RCC 7860 (cell line): ENCODE measurements around the gene N4BP2L2.
A peak's percentile ranks its signal among the peaks of the same experiment; 100 is the strongest.
"Not testable (repeated sequence)": the region's sequence is repeated elsewhere in the genome, so short reads cannot be mapped to it uniquely, and the experiment has no call there.

ENCODE experiments used
- DNase-seq: peaks from one replicate; pipeline ENCODE4 v3.0.0-alpha.2; 2015; ENCODE audit warnings: low spot score
- FAIRE-seq: peaks from 2 replicates; lab custom pipeline; 2012; peaks lifted over from hg19 to GRCh38; lab: Jason Lieb, UNC

N4BP2L2 gene

DNA sequence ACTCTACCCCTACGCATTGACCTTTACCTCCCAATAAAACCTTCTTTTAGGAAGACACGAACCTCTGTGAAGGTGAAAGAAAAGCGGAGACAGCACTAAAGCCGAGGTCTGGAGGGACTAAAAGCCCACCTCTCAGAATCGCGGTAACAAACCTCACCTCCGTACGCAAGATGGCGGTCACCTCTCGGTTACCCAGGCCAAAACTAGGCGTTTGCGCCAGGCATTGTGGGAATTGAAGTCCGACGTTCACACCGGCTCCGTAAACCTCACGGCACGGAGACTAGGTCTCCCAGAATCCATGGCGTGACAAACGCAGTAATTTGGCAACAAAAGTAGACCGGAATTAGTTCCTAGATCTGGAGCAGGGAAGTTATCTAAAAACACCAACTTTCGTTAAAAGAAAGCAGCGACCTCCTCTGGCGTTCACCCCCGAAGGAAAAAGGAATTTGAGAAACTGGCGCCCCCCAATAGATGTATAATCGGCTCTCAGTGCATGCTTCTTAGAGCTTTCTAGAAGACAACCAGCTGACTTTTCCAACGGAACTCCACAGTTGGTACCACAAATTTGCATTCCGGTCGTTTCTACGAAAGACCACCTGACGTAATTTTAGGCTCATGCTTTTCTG, at the start of gene N4BP2L2:
TSS of gene N4BP2L2 (minus strand) at position 175 of the 626 bp plus-strand sequence. CDS start 1,768 bp downstream, outside the sequence.
- FAIRE-seq = peak; percentile 85
- DNase-seq = peak; percentile 85

DNA sequence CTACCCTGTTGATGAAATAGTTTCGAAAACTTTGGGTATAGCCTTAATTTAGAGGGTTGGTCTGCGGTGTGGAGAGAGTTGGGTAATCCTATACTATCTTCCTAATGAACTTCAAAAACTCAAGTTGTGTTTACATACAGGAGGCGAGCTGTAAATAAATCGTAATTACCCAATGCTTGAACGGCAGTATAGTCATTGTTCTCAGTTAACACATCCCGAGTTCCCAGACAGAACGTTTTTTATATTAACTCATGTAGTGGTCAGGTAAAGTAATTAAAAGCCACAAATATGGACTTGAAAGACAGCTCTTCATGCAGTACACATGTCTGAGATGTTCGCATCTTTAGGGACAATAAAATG, 49.2 kb upstream of the N4BP2L2 start:
- no peak for FAIRE-seq
- no peak for DNase-seq

DNA sequence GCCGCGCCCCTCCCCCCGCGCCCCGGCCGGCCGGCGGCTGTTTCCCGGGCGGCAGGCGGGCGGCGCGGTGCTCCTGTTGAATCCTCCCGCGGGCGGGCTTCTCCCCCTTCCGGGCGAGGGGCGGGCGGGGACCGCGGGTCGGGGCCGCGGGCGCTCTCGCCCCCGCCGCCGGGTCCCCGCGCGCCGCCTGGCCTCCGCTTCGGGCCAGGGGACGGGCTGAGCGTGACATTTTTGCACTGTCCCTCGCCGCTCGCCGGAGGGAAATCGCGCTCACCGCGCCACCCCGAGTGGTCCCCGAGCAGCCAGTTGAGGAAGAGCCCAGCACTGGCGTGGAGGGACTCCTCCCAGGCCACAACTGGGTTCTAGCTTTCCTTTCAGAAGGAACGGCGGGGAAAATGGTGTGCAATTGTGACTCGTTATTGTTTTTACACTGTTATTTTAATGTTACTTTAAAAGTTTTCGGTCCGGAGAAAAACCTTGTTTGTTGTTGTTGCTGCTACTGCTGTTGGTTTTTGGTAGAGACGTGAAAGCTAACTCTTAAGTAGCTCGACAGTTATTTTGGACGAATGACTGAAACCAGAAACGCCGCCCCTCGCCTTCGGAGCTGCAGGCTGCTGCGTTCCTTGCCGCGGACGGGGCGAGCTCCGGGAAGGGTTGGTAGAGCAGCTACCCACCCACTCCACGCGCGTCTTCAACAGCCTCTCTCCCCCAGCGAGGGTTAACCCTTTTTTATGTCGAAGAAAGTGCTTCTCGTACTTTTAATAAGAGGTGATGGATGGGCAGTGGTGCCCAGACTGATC, 48.6 kb upstream of the N4BP2L2 start:
- DNase-seq (peak; percentile 14), FAIRE-seq (no peak)

DNA sequence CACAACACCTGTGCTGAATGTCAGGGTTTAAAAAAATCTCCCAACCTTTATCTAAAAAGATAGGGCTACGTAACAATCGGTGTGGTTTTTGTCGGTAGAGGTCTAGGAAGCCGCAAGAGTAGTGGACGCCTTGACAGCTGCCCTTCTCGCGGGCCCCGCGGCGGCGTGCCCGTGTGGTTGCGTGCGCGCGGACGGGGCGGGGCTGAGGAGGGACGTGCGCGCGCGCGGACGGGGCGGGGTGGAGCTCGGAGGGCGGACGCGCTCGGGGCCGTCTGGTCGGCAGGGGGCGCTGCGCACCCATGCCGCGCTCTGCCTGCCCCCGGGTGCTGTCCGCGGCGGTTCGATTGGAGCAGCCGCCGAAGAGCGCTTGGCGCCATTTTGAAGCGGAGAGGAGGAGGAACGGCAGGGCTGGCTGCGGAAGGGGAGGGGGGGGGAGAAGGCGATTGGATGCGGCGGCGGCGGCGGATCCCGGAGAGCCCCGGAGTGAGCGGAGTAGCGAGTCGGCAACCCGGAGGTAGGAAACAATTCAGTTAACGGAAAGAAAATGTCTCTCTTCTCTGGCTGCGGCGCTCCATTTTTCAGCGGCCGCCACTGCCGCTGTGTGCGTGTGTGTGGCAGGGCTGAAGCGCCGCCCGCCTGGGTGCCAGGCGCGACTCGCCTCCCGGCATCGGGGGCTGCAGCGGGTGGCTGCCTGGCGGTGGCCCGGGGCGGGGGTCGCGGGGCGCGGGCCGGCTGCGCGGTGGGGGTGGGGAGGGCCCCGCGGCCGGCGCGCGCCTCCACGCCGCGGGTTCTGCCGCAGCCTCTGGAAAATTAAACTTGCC, 47.7 kb upstream of the N4BP2L2 start, which contains the start of gene PDS5B:
TSS of gene PDS5B (plus strand) at position 373 of the 821 bp plus-strand sequence. CDS start 62,321 bp downstream, outside the sequence.
- peak; percentile 82 for DNase-seq

DNA sequence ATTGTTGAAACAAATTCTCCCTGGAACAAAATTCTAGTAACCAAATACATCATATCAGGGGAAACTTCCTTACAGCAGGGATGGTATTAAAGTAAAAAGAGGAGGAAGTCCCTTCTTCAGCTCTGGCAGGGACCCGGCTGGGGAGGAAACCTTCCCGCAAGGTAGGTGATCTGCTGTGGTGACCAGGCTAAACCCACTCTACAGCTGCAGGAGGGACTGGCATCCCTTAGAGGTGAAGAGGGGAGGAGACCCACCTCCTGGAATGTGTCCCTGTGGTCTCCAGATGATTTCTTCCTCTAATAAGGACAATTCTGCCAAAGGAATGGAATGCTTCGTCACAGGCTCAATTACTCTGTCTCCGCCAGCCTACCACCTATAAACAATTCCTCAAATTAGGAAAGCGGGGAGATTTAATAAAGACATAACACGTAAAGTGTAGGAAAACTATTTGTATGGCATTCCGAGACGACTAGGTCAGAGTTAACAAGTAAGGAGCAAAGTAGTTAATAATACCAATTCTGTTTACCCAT, 47.0 kb upstream of the N4BP2L2 start:
- no peak for DNase-seq
- FAIRE-seq = no peak

More for the DNA sequence above, 47.7 kb upstream of the N4BP2L2 start, which contains the start of gene PDS5B:
- FAIRE-seq = no peak

DNA sequence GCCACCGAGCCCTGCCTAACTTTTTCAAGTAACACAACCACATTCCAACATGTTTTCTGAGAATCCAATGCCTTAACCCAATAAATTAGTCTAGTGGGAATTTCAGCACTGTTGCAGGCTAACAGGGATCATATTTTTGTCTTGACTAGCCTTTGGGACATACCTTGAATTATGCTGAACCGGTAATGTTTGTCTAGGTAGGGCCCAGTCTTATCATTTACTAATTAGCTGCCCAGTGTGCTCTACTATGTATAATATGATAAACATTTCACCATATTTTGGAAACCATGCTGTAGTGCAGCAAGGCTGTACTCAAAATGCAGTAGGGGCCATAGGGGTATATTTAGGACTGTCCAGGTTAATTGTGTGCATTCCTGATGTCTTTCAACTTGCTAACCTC, 44.4 kb upstream of the N4BP2L2 start:
- FAIRE-seq (no peak), DNase-seq (no peak)

DNA sequence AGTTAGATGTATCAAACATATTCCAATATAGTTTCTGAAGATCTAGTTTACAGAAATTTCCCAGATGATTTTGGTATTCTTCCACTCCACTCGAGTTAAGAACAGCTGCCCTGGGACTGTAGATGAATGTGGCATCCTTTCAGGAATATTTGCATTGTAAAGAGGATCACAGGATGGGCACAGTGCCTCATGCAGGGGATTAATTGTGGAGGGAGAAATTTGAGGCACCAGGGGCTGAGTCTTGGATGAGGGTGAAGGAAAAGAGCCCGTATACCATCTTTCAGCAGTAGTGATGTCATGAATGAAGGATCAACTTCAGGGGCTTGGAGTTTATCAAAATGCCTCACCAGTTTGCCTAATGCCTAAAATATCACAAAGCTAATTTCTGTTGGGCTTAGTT, 43.7 kb upstream of the N4BP2L2 start:
- DNase-seq (no peak), FAIRE-seq (no peak)

DNA sequence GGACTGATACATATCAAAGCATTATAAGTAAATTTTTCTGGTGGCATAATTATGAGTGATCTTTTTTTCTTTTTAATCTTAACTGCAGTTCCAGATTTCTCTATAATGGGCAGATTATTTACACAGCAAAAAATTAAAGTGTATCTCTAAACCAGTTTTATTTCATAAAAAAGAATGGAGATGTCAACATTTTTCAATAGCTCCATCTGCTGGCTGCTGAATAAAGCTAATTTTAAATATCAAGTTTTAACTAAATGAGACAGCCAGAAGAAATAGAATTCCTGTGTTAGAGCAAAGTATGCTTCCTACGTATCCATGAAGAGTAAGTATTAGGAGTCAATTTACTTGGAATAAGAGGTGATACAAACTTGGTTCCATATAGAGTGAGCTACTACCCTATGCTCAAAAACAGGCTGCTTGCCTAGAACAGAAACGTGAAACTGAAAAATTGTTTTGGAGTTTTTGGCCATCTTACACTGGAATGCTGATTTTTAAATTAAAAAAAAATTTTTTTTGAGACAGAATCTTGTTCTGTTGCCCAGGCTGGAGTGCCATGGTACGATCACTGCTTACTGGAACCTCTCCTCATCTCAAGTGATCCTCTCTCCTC, 42.7 kb upstream of the N4BP2L2 start:
- DNase-seq (peak; percentile 13), FAIRE-seq (peak; percentile 64)

DNA sequence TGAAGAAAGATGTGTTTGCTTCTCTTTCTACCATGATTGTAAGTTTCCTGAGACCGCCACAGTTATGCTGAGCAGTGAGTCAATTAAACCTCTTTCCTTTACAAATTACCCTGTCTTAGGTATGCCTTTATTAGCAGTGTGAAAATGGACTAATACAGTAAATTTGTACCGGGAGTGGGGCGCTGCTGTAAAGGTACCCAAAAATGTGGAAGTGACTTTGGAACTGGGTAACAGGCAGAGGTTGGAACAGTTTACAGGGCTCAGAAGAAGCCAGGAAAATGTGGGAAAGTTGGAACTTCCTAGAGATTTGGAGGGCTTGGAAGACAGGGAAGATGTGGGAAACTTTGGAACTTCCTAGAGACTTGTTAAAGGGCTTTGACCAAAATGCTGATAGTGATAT, 38.4 kb upstream of the N4BP2L2 start:
- DNase-seq (no peak), FAIRE-seq (no peak)

DNA sequence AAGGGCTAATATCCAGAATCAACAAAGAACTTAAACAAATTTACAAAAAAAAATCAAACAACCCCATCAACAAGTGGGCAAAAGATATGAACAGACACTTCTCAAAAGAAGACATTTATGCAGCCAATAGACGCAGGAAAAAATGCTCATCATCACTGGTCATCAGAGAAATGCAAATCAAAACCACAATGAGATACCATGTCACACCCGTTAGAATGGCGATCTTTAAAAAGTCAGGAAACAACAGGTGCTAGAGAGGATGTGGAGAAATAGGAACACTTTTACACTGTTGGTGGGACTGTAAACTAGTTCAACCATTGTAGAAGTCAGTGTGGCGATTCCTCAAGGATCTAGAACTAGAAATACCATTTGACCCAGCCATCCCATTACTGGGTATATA, 37.1 kb upstream of the N4BP2L2 start:
- DNase-seq, FAIRE-seq: not testable (repeated sequence)

DNA sequence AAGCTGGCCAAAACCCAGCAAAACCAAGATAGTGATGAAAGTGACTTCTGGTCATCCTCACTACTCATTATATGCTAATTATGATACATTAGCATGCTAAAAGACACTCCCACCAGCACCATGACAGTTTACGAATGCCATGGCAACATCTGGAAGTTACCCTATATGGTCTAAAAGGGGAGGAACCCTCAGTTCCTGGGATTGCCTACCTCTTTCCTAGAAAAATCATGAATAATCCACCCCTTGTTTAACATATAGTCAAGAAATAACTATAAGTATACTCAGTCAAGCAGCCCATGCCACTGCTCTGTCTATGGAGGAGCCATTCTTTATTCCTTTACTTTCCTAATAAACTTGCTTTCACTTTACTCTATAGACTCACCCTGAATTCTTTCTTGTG, 22.2 kb upstream of the N4BP2L2 start:
- DNase-seq, FAIRE-seq: not testable (repeated sequence)

DNA sequence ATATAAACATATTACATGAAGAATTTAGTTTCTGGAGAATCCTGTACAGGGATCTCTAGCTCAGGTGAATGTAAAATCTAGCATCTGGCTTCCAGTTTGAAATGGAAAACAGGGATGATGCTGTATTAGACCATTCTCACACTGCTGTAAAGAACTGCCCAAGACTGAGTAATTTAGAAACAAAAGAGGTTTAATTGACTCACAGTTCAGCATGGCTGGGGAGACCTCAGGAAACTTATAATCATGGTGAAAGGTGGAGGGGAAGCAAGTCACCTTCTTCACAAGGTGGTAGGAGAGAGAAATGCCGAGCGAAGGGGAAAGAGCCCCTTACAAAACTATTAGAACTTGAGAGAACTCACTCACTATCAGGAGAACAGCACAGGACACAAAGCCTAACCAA, 17.0 kb upstream of the N4BP2L2 start:
- no peak for DNase-seq
- no peak for FAIRE-seq

DNA sequence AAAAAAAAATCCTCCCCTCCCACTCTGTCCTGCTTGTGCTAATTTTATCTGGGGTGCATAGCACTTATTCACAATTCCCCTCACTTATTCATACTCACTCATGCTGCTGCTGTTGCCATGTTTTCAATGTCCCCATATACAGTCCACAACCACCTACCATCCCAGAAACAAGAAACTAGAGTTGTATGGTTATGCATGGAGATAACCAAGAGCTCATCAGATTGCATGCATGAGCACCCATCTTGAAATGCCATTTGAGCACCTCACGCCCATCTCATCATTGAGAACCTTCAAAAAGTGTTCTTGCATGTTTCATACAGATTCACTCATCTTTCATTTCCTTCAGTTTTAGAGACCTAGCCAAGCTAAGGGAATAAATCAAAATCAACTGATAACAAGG, 15.1 kb upstream of the N4BP2L2 start:
- no peak for DNase-seq
- FAIRE-seq = no peak

DNA sequence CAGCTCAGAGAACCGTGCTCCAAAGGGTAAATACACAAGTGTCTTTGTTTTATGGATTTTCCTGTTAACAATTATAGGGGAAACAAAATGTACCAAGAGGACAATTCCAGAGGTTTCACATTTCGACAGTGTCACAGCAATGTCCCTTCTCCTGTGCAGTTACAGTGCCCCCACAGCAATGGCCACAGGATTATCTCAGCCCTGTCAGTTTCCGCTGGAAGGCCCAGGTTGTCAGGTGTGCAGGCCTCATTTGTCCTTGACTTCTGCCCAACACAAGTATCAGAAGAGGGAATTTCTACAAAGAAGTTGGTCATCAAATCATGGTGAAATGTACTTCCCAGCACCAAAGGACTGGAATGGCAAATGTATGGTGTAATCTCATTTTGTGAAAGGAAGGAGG, 11.2 kb upstream of the N4BP2L2 start:
- DNase-seq (no peak), FAIRE-seq (no peak)

DNA sequence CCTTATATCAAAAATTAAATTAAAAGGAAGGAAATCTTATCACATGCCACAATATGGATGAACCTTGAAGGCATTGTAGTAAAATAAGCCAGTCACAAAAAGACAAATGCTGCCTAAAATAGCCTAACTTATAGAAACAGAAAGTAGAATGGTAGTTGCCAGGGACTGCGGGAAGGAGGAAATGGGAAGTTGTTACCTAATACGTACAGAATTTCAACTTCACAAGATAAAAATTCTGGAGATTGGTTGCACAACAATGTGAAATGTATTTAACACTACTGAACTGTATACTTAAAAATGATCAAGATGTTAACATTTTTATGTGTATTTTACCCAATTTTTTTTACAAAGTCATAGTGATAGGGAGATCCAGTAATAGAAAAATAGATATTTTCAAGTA, 10.2 kb upstream of the N4BP2L2 start:
- DNase-seq (no peak), FAIRE-seq (no peak)

DNA sequence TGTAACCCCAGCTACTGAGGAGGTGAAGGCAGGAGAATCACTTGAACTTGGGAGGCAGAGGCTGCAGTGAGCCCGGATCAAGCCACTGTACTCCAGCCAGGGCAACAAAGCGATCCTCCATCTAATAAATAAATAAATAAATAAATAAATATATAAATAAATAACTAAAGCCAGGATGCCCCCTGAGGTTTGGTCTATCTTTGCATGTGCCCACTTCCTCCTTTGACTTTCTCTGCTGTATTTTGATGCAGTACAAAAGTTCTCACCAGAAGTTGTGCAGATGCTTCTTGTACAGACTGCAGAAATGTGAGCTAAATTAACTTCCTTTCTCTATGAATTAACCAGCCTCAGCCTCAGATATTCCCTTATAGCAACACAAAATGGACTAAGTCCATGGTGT, 6.5 kb upstream of the N4BP2L2 start:
- no peak for FAIRE-seq
- DNase-seq = no peak

DNA sequence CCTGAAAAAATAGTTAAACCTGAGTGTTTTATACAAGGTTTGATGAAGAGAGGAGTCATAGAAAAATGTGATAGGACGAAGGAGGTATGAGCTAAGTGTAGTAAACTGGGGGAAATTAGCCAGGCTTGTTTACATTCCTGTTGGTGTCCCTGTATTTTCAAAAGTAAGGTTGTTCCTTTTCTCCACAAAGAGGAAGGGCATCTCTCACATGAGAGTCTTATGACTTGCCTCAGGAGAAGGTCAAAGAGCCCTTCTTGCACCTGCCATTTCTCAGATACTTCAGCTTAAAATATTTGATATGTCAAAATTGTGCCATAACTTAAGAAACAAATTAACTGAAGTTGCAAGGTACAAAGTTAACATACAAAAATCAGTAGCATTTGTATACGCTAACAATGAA, 3.6 kb upstream of the N4BP2L2 start:
- FAIRE-seq = no peak
- no peak for DNase-seq

DNA sequence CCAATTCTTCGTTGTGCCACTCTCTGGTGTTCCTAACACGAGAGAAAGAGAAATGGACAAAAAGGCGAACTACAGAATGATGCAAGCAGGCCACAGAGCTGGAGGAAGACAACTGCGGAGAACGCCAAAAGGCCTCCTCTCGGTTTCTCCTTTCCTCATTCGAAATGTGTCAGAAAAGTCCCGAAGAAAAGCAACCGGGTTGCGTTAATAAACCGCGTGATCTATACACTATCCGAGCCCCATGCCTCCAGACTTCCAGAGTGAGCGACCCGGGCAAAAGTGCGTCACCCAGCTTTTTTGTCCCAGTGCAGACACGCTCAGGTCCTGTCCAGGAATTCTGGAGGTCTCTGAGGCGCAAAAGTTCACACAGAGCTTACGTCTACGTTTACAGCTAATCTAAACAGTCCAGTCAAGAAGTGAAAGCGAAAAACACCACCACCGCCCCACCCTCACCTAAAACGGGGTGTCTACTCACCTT, 413 bp downstream of the N4BP2L2 start:
- FAIRE-seq = no peak
- DNase-seq = no peak

DNA sequence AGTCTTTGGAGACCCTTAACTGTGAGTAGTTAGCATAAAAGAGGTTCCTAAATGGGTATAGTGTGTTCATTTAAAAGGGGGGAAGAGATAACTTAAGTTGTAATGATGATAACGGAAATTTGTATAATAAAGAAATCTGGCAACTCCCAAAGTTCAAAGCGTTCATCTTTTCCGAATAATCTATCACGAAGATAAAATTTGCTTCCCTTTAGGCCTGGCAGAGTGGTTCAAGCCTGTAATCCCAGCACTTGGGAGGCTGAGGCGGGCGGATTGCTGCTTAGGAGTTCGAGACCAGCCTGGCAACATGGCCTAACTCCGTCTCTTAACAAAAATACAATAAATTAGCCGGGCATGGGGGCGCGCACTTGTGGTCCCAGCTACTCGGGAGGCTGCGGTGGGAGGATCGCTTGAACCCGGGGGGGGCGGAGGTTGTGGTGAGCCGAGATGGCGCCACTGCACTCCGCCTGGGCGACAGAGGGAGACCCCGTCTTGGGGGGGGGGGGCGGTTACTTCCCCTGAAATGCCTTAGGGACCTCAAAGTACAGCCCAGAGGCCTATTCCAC, 934 bp downstream of the N4BP2L2 start:
- DNase-seq = no peak

DNA sequence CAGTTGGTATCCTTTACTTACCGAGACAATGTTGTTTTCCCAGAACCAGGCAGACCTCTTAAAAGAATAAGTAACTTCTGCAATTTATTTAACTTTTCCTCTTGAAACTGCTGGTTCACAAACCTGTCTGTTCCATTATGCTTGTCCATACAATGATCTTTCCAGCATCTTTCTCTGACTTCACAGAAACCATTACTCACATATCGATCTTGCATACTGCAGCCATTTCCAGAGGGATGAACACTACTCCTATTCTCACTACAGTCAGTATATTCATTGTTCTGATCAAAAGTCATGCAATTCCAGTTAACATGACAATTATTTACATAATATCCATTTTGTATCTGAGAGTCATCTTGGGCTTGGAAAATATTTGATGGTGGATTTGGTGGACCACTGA, 2.8 kb downstream of the N4BP2L2 start:
- no peak for FAIRE-seq

More for the DNA sequence above, 934 bp downstream of the N4BP2L2 start:
- FAIRE-seq = no peak

More for the DNA sequence above, 2.8 kb downstream of the N4BP2L2 start:
- DNase-seq = no peak
